ENCODE data around the gene PLEKHA8.

GRCh38 chr7:30160329-30160728 is 132.1 kb downstream of the PLEKHA8 start:
- TF ChIP-seq CTCF (conservative IDR thresholded peaks at IDR 0.05) (no peak), EZH2 (IDR thresholded peaks at IDR 0.05; ENCODE audit: low read depth) (no peak)

Data from PC-9 (cell line).